Measurements from ENCODE around the gene PPP6C.

The PPP6C gene

DNA sequence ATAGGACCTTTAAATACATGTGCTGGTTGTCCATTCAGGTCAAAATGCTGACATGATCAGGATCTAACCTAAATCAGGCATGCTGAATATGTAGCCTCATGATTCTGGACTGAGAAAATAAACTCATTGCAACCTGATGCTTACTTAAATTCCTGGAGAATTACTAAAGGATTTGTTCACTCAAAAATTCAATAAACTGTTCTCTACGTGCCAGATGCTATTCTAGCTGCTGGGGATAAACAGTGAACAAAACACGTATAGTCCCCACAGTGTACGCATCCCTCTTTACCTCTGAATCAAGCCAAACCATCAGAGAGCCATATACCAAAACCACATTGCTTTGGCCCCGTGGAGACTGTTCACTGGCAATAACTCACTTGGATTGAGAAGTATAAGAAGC is 52.4 kb downstream of the PPP6C start:
- in situ Hi-C loops (cut with MboI; ENCODE audit: low pct_unique_long_range_greater_than_20kb, low sequenced_read_pairs, unreplicated experiment): loop anchor here (25.0 kb wide), 1 partner anchor 375 kb away; the partner anchor contains the start of gene NR6A1
- TF ChIP-seq, protein P1, sequence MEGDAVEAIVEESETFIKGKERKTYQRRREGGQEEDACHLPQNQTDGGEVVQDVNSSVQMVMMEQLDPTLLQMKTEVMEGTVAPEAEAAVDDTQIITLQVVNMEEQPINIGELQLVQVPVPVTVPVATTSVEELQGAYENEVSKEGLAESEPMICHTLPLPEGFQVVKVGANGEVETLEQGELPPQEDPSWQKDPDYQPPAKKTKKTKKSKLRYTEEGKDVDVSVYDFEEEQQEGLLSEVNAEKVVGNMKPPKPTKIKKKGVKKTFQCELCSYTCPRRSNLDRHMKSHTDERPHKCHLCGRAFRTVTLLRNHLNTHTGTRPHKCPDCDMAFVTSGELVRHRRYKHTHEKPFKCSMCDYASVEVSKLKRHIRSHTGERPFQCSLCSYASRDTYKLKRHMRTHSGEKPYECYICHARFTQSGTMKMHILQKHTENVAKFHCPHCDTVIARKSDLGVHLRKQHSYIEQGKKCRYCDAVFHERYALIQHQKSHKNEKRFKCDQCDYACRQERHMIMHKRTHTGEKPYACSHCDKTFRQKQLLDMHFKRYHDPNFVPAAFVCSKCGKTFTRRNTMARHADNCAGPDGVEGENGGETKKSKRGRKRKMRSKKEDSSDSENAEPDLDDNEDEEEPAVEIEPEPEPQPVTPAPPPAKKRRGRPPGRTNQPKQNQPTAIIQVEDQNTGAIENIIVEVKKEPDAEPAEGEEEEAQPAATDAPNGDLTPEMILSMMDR (IDR thresholded peaks at IDR 0.05; ENCODE audit: extremely low read depth, insufficient read depth, missing control alignments): no peak
- DNase-seq (ENCODE audit: low spot score): no peak

DNA sequence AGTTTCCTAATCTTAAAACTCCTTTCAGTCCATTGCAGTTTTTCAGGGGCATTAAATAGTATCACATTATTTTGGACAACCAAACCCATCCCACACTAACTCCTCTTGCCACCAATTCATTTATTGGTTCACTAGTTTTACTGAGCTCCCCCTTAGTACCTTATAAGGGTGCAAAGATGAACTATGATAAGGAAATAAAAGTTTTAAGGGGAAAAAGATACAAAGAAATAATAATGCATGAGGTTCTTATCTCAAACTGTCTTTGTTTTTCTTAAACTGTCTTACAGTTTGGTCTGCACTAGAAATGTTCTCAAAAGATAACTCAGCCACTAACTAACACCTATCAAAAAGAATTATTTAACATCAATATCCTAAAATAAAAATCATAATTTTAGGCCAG is 54.6 kb downstream of the PPP6C start:
- no peak for DNase-seq (ENCODE audit: low spot score)
- TF ChIP-seq, protein P1 (IDR thresholded peaks at IDR 0.05; ENCODE audit: extremely low read depth, insufficient read depth, missing control alignments): no peak
- in situ Hi-C loops (cut with MboI; ENCODE audit: low pct_unique_long_range_greater_than_20kb, low sequenced_read_pairs, unreplicated experiment): loop anchor here (25.0 kb wide), 1 partner anchor 373 kb away; the partner anchor contains the start of gene NR6A1

DNA sequence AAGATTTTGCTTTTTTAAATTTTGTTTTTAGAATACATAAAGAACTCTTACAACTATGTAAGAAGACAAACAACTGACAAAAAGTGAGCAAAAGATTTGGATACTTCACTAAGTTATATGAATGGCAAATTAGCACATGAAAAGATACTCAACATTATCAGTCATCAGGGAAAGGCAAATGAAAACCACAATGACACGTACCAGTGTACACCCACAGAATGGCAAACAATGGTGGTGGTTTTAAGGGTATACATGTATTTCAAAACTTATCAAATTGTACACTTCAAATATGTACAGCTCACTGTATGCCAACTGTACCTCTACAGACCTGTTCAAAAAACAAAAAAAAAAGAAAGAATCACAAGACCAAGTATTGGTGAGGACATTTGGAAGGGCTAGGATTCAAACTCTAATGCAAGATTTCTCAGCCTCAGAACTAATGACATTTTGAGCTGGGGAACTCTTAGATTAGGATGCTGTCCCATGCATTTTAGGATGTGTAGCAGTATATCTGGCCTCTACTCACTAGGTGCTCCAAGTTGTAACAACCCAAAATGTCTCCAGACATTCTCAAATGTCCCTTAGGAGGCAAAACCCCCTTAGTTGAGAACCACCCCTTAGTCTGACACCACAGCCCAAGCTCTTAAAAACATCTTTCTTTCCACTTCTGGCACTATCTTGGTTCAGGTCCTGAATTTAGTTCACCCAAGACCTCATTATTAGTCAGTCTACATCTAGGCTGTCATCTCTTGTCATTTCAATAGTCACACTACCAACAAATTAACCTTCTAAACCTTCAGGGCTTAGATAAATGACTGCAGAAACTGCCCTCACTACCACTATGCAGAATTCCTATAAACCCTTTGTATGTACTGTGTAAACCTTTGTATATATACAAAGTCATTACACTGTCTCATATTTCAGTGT is 55.9 kb downstream of the PPP6C start:
- in situ Hi-C loops (cut with MboI; ENCODE audit: low pct_unique_long_range_greater_than_20kb, low sequenced_read_pairs, unreplicated experiment): loop anchor here (25.0 kb wide), 1 partner anchor 371 kb away; the partner anchor contains the start of gene NR6A1
- TF ChIP-seq, protein P1 (IDR thresholded peaks at IDR 0.05; ENCODE audit: extremely low read depth, insufficient read depth, missing control alignments): no peak
- no peak for DNase-seq (ENCODE audit: low spot score)

DNA sequence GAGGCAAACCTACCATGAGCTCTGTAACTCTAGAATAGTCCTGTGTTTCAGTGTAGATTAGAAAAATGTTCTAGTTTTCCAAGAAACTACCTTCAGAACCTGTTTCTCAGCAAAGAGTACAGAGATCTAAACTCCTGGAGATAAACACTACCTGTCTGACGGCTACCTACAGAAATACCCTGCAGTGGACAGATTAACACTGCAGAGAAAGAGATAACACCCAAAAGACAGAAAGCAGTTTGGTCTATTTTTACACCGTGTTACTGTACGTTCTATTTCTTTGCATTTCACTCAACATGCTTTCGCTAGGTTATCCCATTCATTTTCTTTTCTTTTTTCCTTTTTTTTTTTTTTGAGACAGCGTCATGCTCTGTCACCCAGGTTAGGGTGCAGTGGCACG is 57.8 kb downstream of the PPP6C start:
- in situ Hi-C loops (cut with MboI; ENCODE audit: low pct_unique_long_range_greater_than_20kb, low sequenced_read_pairs, unreplicated experiment): loop anchor here (25.0 kb wide), 1 partner anchor 369 kb away; the partner anchor contains the start of gene NR6A1

DNA sequence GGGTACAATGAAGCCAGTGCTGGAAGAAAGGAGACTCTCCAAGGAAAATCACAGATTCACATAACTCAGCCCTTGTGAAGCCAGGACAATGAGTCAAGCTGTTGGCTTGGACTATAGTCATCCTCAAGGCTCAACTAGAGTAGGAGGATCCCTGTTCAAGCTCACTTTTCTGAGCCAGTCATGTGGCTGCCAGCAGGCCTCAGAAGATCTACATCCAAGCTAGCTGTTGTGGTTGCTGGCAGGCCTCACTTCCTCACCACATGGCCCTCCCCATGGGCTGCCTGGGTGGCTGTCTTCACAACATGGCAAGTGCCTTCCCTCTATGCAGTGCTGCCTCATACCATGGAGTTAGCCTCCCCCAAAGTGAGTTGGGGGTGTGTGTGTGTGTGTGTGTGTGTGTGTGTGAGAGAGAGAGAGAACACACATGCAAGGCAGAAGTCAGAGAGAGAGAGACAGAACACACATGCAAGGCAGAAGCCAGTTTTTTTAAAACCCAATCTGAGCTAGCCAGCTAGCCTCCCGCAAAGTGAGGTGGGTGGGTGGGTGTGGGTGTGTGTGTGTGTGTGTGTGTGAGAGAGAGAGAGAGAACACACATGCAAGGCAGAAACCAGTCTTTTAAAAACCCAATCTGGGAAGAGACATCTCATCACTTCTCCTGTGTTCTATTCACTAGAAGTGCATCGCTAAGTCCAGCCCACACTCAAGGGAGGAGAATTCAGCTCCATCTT is 63.4 kb downstream of the PPP6C start:
- in situ Hi-C loops (cut with MboI; ENCODE audit: low pct_unique_long_range_greater_than_20kb, low sequenced_read_pairs, unreplicated experiment): loop anchor here (25.0 kb wide), 1 partner anchor 364 kb away; the partner anchor contains the start of gene NR6A1
- DNase-seq (ENCODE audit: low spot score): peak; percentile 57
- TF ChIP-seq, protein P1 (IDR thresholded peaks at IDR 0.05; ENCODE audit: extremely low read depth, insufficient read depth, missing control alignments): no peak

More for the DNA sequence above, 57.8 kb downstream of the PPP6C start:
- TF ChIP-seq, protein P1 (IDR thresholded peaks at IDR 0.05; ENCODE audit: extremely low read depth, insufficient read depth, missing control alignments): no peak
- DNase-seq (ENCODE audit: low spot score): no peak

DNA sequence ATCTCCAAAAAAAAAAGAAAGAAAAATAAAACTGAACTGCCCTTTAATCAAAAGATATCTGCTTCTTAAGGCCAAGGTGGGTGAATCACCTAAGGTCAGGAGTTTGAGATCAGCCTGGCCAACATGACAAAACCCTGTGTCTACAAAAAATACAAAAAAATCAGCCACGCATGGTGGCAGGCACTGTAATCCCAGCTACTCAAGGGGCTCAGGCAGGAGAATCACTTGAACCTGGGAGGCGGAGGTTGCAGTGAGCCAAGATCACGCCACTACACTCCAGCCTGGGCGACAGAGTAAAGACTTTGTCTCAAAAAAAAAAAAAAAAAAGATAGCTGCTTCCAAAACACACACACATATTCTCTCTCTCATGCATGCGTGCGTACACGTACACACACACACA is 64.1 kb downstream of the PPP6C start:
- DNase-seq (ENCODE audit: low spot score): no peak
- TF ChIP-seq, protein P1 (IDR thresholded peaks at IDR 0.05; ENCODE audit: extremely low read depth, insufficient read depth, missing control alignments): no peak
- in situ Hi-C loops (cut with MboI; ENCODE audit: low pct_unique_long_range_greater_than_20kb, low sequenced_read_pairs, unreplicated experiment): loop anchor here (25.0 kb wide), 1 partner anchor 363 kb away; the partner anchor contains the start of gene NR6A1
